IMR-90 (cell line): Measurements from ENCODE around the gene SPATA2L. TPM values are rescaled to one million over a fixed set of nuclear protein-coding genes. Genes with fewer than 3 reads are reported as not detected.

Source experiments
- ATAC-seq: fragments of 200-7000 bp; cut with Tn5 transposase; 2 replicates; pipeline ENCODE4 v1.9.1; 2020; ENCODE audit warnings: low read depth, mild to moderate bottlenecking, moderate library complexity
- BruUV-seq: library from RNA; stranded (reverse); fragments of 400-500 nt; replicated peaks from 2 replicates; lab custom pipeline; 2021; lab: Mats Ljungman, UMichigan
- CTCF ChIA-PET: fragments of 300-600 bp; formaldehyde crosslinking; extraction: SDS; loops from one replicate; lab custom pipeline; 2021; ENCODE audit warnings: antibody characterized with exemption; lab: Yijun Ruan, JAX
- POLR2A ChIA-PET: fragments of 300-600 bp; sonication (Branson Sonifier 250); formaldehyde crosslinking; loops from one replicate; lab custom pipeline; 2022; ENCODE audit warnings: antibody characterized with exemption; ENCODE audit not compliant: unreplicated experiment; lab: Charles Lee
- DNase-seq: peaks from one replicate; pipeline ENCODE4 v3.0.0; 2013
- H2AFZ ChIP-seq: replicated peaks from 2 replicates; pipeline ENCODE3; 2013; ENCODE audit warnings: low read length, mild to moderate bottlenecking; ENCODE audit not compliant: poor library complexity
- H2AK5ac ChIP-seq: 2 replicates; pipeline ENCODE4 v1.6.1; 2013; ENCODE audit warnings: low read depth, low read length, inconsistent platforms
- H2AK9ac ChIP-seq: replicated peaks from 2 replicates; pipeline ENCODE3; 2013; ENCODE audit warnings: mild to moderate bottlenecking, low read depth, low read length, moderate library complexity; ENCODE audit not compliant: poor library complexity
- H2BK120ac ChIP-seq: 2 replicates; pipeline ENCODE4 v1.6.1; 2013; ENCODE audit warnings: low read depth, low read length, inconsistent platforms
- H2BK15ac ChIP-seq: 3 replicates; pipeline ENCODE4 v1.6.1; 2013; ENCODE audit warnings: low read depth, low read length, inconsistent platforms
- H2BK20ac ChIP-seq: 2 replicates; pipeline ENCODE4 v1.6.1; 2013; ENCODE audit warnings: low read depth, mild to moderate bottlenecking, inconsistent platforms, low read length, moderate library complexity
- H2BK5ac ChIP-seq: 2 replicates; pipeline ENCODE4 v1.6.1; 2013; ENCODE audit warnings: mild to moderate bottlenecking, low read depth, low read length, inconsistent platforms; ENCODE audit not compliant: poor library complexity, severe bottlenecking
- H3K14ac ChIP-seq: replicated peaks from 2 replicates; pipeline ENCODE4 v1.6.1; 2013; ENCODE audit warnings: low read depth, low read length, inconsistent platforms
- H3K18ac ChIP-seq: 2 replicates; pipeline ENCODE4 v1.6.1; 2013; ENCODE audit warnings: low read depth, low read length, control low read depth
- H3K23ac ChIP-seq: 2 replicates; pipeline ENCODE4 v1.6.1; 2013; ENCODE audit warnings: low read depth, low read length, inconsistent platforms
- H3K27ac ChIP-seq: 2 replicates; pipeline ENCODE4 v1.5.1; 2013; ENCODE audit warnings: mild to moderate bottlenecking, control low read depth, low read length; ENCODE audit not compliant: insufficient read depth
- H3K27me3 ChIP-seq: 2 replicates; pipeline ENCODE4 v1.6.1; 2013; ENCODE audit warnings: low read length; ENCODE audit not compliant: control insufficient read depth, insufficient read depth
- H3K36me3 ChIP-seq: 2 replicates; pipeline ENCODE4 v1.6.1; 2013; ENCODE audit warnings: low read length, mixed read lengths; ENCODE audit not compliant: control insufficient read depth, insufficient read depth
- H3K4ac ChIP-seq: 2 replicates; pipeline ENCODE4 v1.6.1; 2013; ENCODE audit warnings: low read depth, low read length, inconsistent platforms
- H3K4me1 ChIP-seq: 2 replicates; pipeline ENCODE4 v1.6.1; 2013; ENCODE audit warnings: low read length, mixed read lengths; ENCODE audit not compliant: control insufficient read depth, insufficient read depth
- H3K4me2 ChIP-seq: 2 replicates; pipeline ENCODE4 v1.6.1; 2013; ENCODE audit warnings: low read depth, mild to moderate bottlenecking, control low read depth, low read length, moderate library complexity
- H3K4me3 ChIP-seq: 2 replicates; pipeline ENCODE4 v1.5.1; 2013; ENCODE audit warnings: low read depth, mild to moderate bottlenecking, control low read depth, low read length, moderate library complexity; ENCODE audit not compliant: insufficient read depth
- H3K56ac ChIP-seq: 2 replicates; pipeline ENCODE4 v1.6.1; 2013; ENCODE audit warnings: low read length, inconsistent platforms; ENCODE audit not compliant: insufficient read depth; ENCODE audit errors: extremely low read depth
- H3K79me1 ChIP-seq, 2 experiments: 2 replicates each; pipeline ENCODE4 v1.6.1; 2013; ENCODE audit warnings: low read length in 2 of 2, inconsistent platforms in 1 of 2, low read depth in 1 of 2
- H3K9ac ChIP-seq: 2 replicates; pipeline ENCODE4 v1.6.1; 2013; ENCODE audit warnings: low read depth, low read length, control low read depth
- H3K9me1 ChIP-seq: 2 replicates; pipeline ENCODE4 v1.6.1; 2013; ENCODE audit warnings: low read length, inconsistent platforms; ENCODE audit not compliant: insufficient read depth
- H3K9me3 ChIP-seq: 2 replicates; pipeline ENCODE4 v1.6.1; 2013; ENCODE audit warnings: low read length; ENCODE audit not compliant: control insufficient read depth, insufficient read depth
- H4K20me1 ChIP-seq: 2 replicates; pipeline ENCODE4 v1.6.1; 2013; ENCODE audit warnings: low read length, inconsistent platforms; ENCODE audit not compliant: insufficient read depth
- H4K5ac ChIP-seq: 2 replicates; pipeline ENCODE4 v1.6.1; 2013; ENCODE audit warnings: mild to moderate bottlenecking, low read depth, low read length, control low read depth
- H4K8ac ChIP-seq, 2 experiments: 2 replicates each; pipeline ENCODE4 v1.6.1; 2013; ENCODE audit warnings: low read depth in 2 of 2, low read length in 2 of 2, control low read depth in 1 of 2, inconsistent platforms in 1 of 2
- H4K91ac ChIP-seq: 2 replicates; pipeline ENCODE4 v1.6.1; 2013; ENCODE audit warnings: low read depth, low read length, inconsistent platforms; ENCODE audit not compliant: insufficient read depth
- MXI1 ChIP-seq: IDR thresholded peaks from 2 replicates; pipeline ENCODE4 v1.6.1; 2012; ENCODE audit warnings: low read depth, mild to moderate bottlenecking, low read length, moderate library complexity, borderline replicate concordance
- POLR2A ChIP-seq: IDR thresholded peaks from 2 replicates; pipeline ENCODE4 v1.6.1; 2012; ENCODE audit warnings: mild to moderate bottlenecking, low read depth, low read length
- RFX5 ChIP-seq: IDR thresholded peaks from 2 replicates; pipeline ENCODE4 v1.8.0; 2012; ENCODE audit warnings: low read depth, mild to moderate bottlenecking, low read length, moderate library complexity
- WGBS, 2 experiments: methylation state at CpG; one replicate each; pipeline versions ENCODE4 v1.1.5 to v1.1.7; 2013; ENCODE audit warnings: missing lambda C conversion rate in 2 of 2; ENCODE audit not compliant: insufficient read length in 1 of 2; ENCODE audit errors: extremely low coverage in 2 of 2; 5-methylcytosine and 5-hydroxymethylcytosine counted together
- dilution Hi-C: fragments of 300-500 bp; cut with HindIII; formaldehyde crosslinking; loops from one replicate; pipeline ENCODE4 v1.14.3; 2018; ENCODE audit warnings: low sequenced_read_pairs; ENCODE audit not compliant: unreplicated experiment
- in situ Hi-C: fragments of 300-500 bp; cut with MboI; formaldehyde crosslinking; loops from 3 replicates; pipeline ENCODE4 v1.14.3; 2019; ENCODE audit warnings: low sequenced_read_pairs, inconsistent platforms, mixed read lengths
- intact Hi-C: fragments of 100-400 bp; cut with micrococcal nuclease; formaldehyde crosslinking; loops from 2 replicates; pipeline ENCODE4 v1.10.0; 2022
- polyA plus RNA-seq, 3 experiments: library from polyadenylated mRNA; depleted of rRNA; stranded (reverse); fragments of >200 nt; gene quantifications; 2 replicates each; pipeline ENCODE4 v1.2.3, GENCODE V29; 2012; ENCODE audit warnings: low replicate concordance in 1 of 3
- total RNA-seq: library from RNA; depleted of rRNA; stranded (reverse); fragments of >200 nt; gene quantifications from 2 replicates; pipeline ENCODE4 v1.2.3, GENCODE V29; 2012
- TF ChIP-seq, protein P1 (sequence below): fragments of 150-350 bp; IDR thresholded peaks from 2 replicates; pipeline ENCODE4 v1.6.1; 2016; ENCODE audit warnings: low read depth, mild to moderate bottlenecking, low read length, moderate library complexity, borderline replicate concordance

The SPATA2L gene
- total and polyA plus RNA-seq, 2 of the 4 experiments (the other 2 are of a cell fraction), result 4.8 to 6.9 TPM

DNA sequence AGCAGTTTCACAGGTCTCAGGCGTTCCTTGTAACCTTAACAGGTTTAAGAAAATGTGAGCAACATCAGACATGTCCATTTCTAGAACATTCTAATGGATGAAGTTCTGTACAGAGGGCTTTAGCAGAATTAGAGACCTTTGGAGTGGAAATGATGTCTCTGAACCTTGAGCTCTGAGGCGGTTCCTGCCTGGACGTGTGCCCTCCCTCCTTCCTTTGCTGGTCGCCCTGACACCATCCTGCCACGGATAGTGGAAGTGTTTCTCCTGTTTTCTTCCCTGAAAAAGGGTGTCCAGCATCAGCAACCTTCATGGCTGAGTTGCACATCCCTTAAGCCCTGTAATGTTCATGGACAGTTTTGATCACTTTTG, 32.7 kb downstream of the SPATA2L start:
- DNase-seq, result no peak
- H4K5ac ChIP-seq, result no peak overlapping the region
- no peak overlapping the region for H3K27ac ChIP-seq
- H3K9ac ChIP-seq, result no peak overlapping the region
- BruUV-seq, result no TSS peak
- peaks cover 2% of the 10 kb centered on the region; the same call in 1 of the 2 replicates for H3K36me3 ChIP-seq
- H2BK5ac ChIP-seq, result no peak overlapping the region
- WGBS, 2 experiments, result no CpG with 5 or more reads among the region's 5 CpGs
- no peak overlapping the region for H2AK9ac ChIP-seq
- no peak for ATAC-seq
- H3K4me2 ChIP-seq, result no peak overlapping the region
- TF ChIP-seq MXI1, result no peak
- TF ChIP-seq, protein P1, sequence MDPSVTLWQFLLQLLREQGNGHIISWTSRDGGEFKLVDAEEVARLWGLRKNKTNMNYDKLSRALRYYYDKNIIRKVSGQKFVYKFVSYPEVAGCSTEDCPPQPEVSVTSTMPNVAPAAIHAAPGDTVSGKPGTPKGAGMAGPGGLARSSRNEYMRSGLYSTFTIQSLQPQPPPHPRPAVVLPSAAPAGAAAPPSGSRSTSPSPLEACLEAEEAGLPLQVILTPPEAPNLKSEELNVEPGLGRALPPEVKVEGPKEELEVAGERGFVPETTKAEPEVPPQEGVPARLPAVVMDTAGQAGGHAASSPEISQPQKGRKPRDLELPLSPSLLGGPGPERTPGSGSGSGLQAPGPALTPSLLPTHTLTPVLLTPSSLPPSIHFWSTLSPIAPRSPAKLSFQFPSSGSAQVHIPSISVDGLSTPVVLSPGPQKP, result no peak
- no peak for TF ChIP-seq POLR2A
- TF ChIP-seq RFX5, result no peak
- H4K20me1 ChIP-seq, result no peaks in the 10 kb centered on the region
- H3K14ac ChIP-seq, result no peak overlapping the region
- H3K23ac ChIP-seq, result no peak overlapping the region
- CTCF ChIA-PET, result no interaction called here
- no peaks in the 10 kb centered on the region for H3K27me3 ChIP-seq
- no peak overlapping the region for H2AK5ac ChIP-seq
- H2BK15ac ChIP-seq, result no peak overlapping the region
- H3K4me3 ChIP-seq, result no peak overlapping the region
- peaks cover 6% of the 10 kb centered on the region for H3K4me1 ChIP-seq
- no peaks in the 10 kb centered on the region for H3K9me3 ChIP-seq
- H3K4ac ChIP-seq, result no peak overlapping the region
- H2BK20ac ChIP-seq, result no peak overlapping the region
- H2AFZ ChIP-seq, result no peak overlapping the region
- H4K91ac ChIP-seq, result no peak overlapping the region
- no peak overlapping the region for H3K56ac ChIP-seq
- no peak overlapping the region for H3K18ac ChIP-seq
- in situ Hi-C loops (no loop called here), intact Hi-C loops (no loop called here), dilution Hi-C loops (no loop called here)
- peaks cover 7% of the 10 kb centered on the region; the same call in 1 of the 2 replicates for H3K9me1 ChIP-seq
- H3K79me1 ChIP-seq, result peaks cover 0 to 4% of the 10 kb centered on the region in 2 experiments; a peak in 1 of 4 replicates
- H4K8ac ChIP-seq, result no peak overlapping the region
- H2BK120ac ChIP-seq, result no peak overlapping the region
- POLR2A ChIA-PET, result no interaction called here
